A673 (cell line): Measurements from ENCODE around the gene TMEM60. TPM values are rescaled to one million over a fixed set of nuclear protein-coding genes. Genes with fewer than 3 reads are reported as not detected.

Experiments used
- BruUV-seq: library from RNA; stranded (reverse); fragments of 400-500 nt; replicated peaks from 2 replicates; lab custom pipeline; 2021; lab: Mats Ljungman, UMichigan
- CTCF ChIA-PET: fragments of 300-600 bp; sonication (Branson Sonifier 250); formaldehyde crosslinking; loops from one replicate; lab custom pipeline; 2022; ENCODE audit warnings: antibody characterized with exemption; lab: Charles Lee
- POLR2A ChIA-PET: fragments of 300-600 bp; sonication (Branson Sonifier 250); formaldehyde crosslinking; loops from one replicate; lab custom pipeline; 2022; ENCODE audit warnings: antibody characterized with exemption; ENCODE audit not compliant: low non-redundant PET; lab: Charles Lee
- DNase-seq: peaks from one replicate; pipeline ENCODE4 v3.0.0-alpha.2; 2015; ENCODE audit warnings: low spot score
- H3K27ac ChIP-seq: fragments of 200-600 bp; sonication (generic); 2 replicates; pipeline ENCODE4 v1.5.1; 2016; ENCODE audit warnings: mixed run types, low read depth, mild to moderate bottlenecking, mixed read lengths, antibody characterized with exemption, low read length; ENCODE audit not compliant: poor library complexity, severe bottlenecking
- H3K27me3 ChIP-seq: fragments of 200-600 bp; sonication (generic); replicated peaks from 2 replicates; pipeline ENCODE4 v1.6.1; 2017; ENCODE audit warnings: mixed run types, low read depth, mild to moderate bottlenecking, mixed read lengths, antibody characterized with exemption, low read length; ENCODE audit not compliant: insufficient read depth, poor library complexity
- H3K36me3 ChIP-seq: fragments of 200-600 bp; sonication (generic); 2 replicates; pipeline ENCODE4 v1.6.1; 2016; ENCODE audit warnings: mixed run types, mild to moderate bottlenecking, mixed read lengths, antibody characterized with exemption, low read length; ENCODE audit not compliant: insufficient read depth, poor library complexity, severe bottlenecking
- H3K4me1 ChIP-seq: fragments of 200-600 bp; sonication (generic); 2 replicates; pipeline ENCODE4 v1.6.1; 2017; ENCODE audit warnings: mixed run types, mild to moderate bottlenecking, mixed read lengths, antibody characterized with exemption, low read length; ENCODE audit not compliant: insufficient read depth, poor library complexity, severe bottlenecking
- H3K4me3 ChIP-seq: fragments of 200-600 bp; sonication (generic); 2 replicates; pipeline ENCODE4 v1.5.1; 2016; ENCODE audit warnings: low read depth, mixed run types, mild to moderate bottlenecking, mixed read lengths, low read length; ENCODE audit not compliant: poor library complexity, severe bottlenecking
- H3K9me3 ChIP-seq: fragments of 200-600 bp; sonication (generic); 2 replicates; pipeline ENCODE4 v1.6.1; 2016; ENCODE audit warnings: mixed run types, low read depth, mild to moderate bottlenecking, mixed read lengths, antibody characterized with exemption, low read length; ENCODE audit not compliant: poor library complexity, severe bottlenecking
- CTCF ChIP-seq: fragments of 300-800, 200-600 bp; sonication (generic); conservative IDR thresholded peaks from 2 replicates; pipeline ENCODE4 v1.5.1; 2017; ENCODE audit warnings: low read depth, mild to moderate bottlenecking, antibody characterized with exemption, low read length, moderate library complexity, mixed read lengths
- EZH2 ChIP-seq: fragments of 200-600 bp; sonication (generic); IDR thresholded peaks from 2 replicates; pipeline ENCODE4 v1.6.1; 2017; ENCODE audit warnings: borderline replicate concordance, low read depth, mild to moderate bottlenecking, mixed read lengths, antibody characterized with exemption, low read length; ENCODE audit not compliant: poor library complexity, severe bottlenecking
- intact Hi-C: fragments of 100-400 bp; cut with micrococcal nuclease; formaldehyde crosslinking; loops from one replicate; pipeline ENCODE4 v1.10.0; 2022; ENCODE audit not compliant: unreplicated experiment
- total RNA-seq: library from RNA; stranded (reverse); gene quantifications from 2 replicates; pipeline ENCODE4 v1.2.3, GENCODE V29; 2021

TMEM60 gene
- total RNA-seq, 1 experiment from 2014 or later: 14.8 TPM

- no peak overlapping the region for H3K27ac ChIP-seq
- ChIA-PET POLR2A (interaction anchor here (0.6 kb wide), 1 partner anchor 433 kb away, joined by 9 read pairs; no protein-coding TSS in a partner anchor), CTCF (no interaction called here)
- H3K36me3 ChIP-seq: no peaks in the 10 kb centered on the region
- TF ChIP-seq EZH2 (no peak), CTCF (no peak)
- H3K4me3 ChIP-seq: no peak overlapping the region
- H3K9me3 ChIP-seq: no peaks in the 10 kb centered on the region
- no TSS peak for BruUV-seq
- intact Hi-C loops: no loop called here
- H3K4me1 ChIP-seq: no peaks in the 10 kb centered on the region
- DNase-seq: no peak
- H3K27me3 ChIP-seq: no peaks in the 10 kb centered on the region
Observed at GRCh38 chr7:77766801-77767605, 31.2 kb downstream of the TMEM60 start.

- Histone ChIP-seq H3K36me3 (no peaks in the 10 kb centered on the region), H3K9me3 (no peaks in the 10 kb centered on the region), H3K27me3 (no peaks in the 10 kb centered on the region), H3K27ac (no peak overlapping the region), H3K4me1 (no peaks in the 10 kb centered on the region), H3K4me3 (no peak overlapping the region)
- ChIA-PET CTCF (no interaction called here), POLR2A (interaction anchor here (0.6 kb wide), 1 partner anchor 434 kb away, joined by 9 read pairs; no protein-coding TSS in a partner anchor)
- no TSS peak for BruUV-seq
- intact Hi-C loops: no loop called here
- no peak for DNase-seq
- TF ChIP-seq EZH2 (no peak), CTCF (no peak)
Observed at GRCh38 chr7:77765906-77766800, 32.1 kb downstream of the TMEM60 start.

GRCh38 chr7:77765481-77765880 lies 32.8 kb downstream of the TMEM60 start:
- intact Hi-C loops: no loop called here
- no peaks in the 10 kb centered on the region for H3K9me3 ChIP-seq
- no peak overlapping the region for H3K4me3 ChIP-seq
- CTCF ChIA-PET: interaction anchor here (0.5 kb wide), 1 partner anchor 53 kb away, joined by 3 read pairs; no protein-coding TSS in a partner anchor
- no peaks in the 10 kb centered on the region for H3K27me3 ChIP-seq
- H3K4me1 ChIP-seq: no peaks in the 10 kb centered on the region
- POLR2A ChIA-PET: no interaction called here
- TF ChIP-seq EZH2: no peak
- TF ChIP-seq CTCF: no peak
- DNase-seq: no peak
- no peaks in the 10 kb centered on the region for H3K36me3 ChIP-seq
- no TSS peak for BruUV-seq
- no peak overlapping the region for H3K27ac ChIP-seq
